GM23248 (cell line): Measurements from ENCODE around the gene MYZAP. TPM values are rescaled to one million over a fixed set of nuclear protein-coding genes. Genes with fewer than 3 reads are reported as not detected.
A peak's percentile ranks its signal among the peaks of the same experiment; 100 is the strongest.

Source experiments
- DNase-seq: peaks from one replicate; pipeline ENCODE4 v3.0.0-alpha.2; 2015
- H2AFZ ChIP-seq: fragments of 200-600 bp; sonication (generic); 2 replicates; pipeline ENCODE4 v1.6.1; 2016; ENCODE audit warnings: antibody characterized with exemption
- H3F3A ChIP-seq: fragments of 200-600 bp; sonication (generic); 2 replicates; pipeline ENCODE4 v1.6.1; 2016; ENCODE audit warnings: mild to moderate bottlenecking, antibody characterized with exemption, mixed run types; ENCODE audit not compliant: insufficient read depth
- H3K27ac ChIP-seq: fragments of 200-600 bp; sonication (generic); 2 replicates; pipeline ENCODE4 v1.5.1; 2016; ENCODE audit warnings: mild to moderate bottlenecking
- H3K27me3 ChIP-seq: fragments of 200-600 bp; sonication (generic); replicated peaks from 2 replicates; pipeline ENCODE4 v1.6.1; 2016; ENCODE audit warnings: mild to moderate bottlenecking; ENCODE audit not compliant: insufficient read depth
- H3K36me3 ChIP-seq: fragments of 200-600 bp; sonication (generic); 2 replicates; pipeline ENCODE4 v1.6.1; 2016; ENCODE audit warnings: low read depth, mild to moderate bottlenecking
- H3K4me1 ChIP-seq: fragments of 200-600 bp; sonication (generic); 2 replicates; pipeline ENCODE4 v1.6.1; 2016; ENCODE audit warnings: mild to moderate bottlenecking; ENCODE audit not compliant: insufficient read depth
- H3K4me2 ChIP-seq: fragments of 200-600 bp; sonication (generic); one replicate; pipeline ENCODE4 v1.6.1; 2016; ENCODE audit warnings: mild to moderate bottlenecking; ENCODE audit not compliant: unreplicated experiment
- H3K4me3 ChIP-seq: fragments of 200-600 bp; sonication (generic); 2 replicates; pipeline ENCODE4 v1.5.1; 2016; ENCODE audit warnings: mild to moderate bottlenecking
- H3K79me2 ChIP-seq: fragments of 200-600 bp; sonication (generic); 2 replicates; pipeline ENCODE4 v1.6.1; 2016; ENCODE audit warnings: mild to moderate bottlenecking; ENCODE audit not compliant: insufficient read depth
- H3K9ac ChIP-seq: fragments of 200-600 bp; sonication (generic); 2 replicates; pipeline ENCODE4 v1.6.1; 2016; ENCODE audit warnings: mild to moderate bottlenecking
- H3K9me2 ChIP-seq: fragments of 200-600 bp; sonication (generic); 2 replicates; pipeline ENCODE4 v1.6.1; 2016; ENCODE audit warnings: mixed run types, mild to moderate bottlenecking, moderate library complexity; ENCODE audit not compliant: insufficient read depth
- H3K9me3 ChIP-seq: fragments of 200-600 bp; sonication (generic); one replicate; pipeline ENCODE4 v1.6.1; 2017; ENCODE audit warnings: low read depth
- H4K20me1 ChIP-seq: fragments of 200-600 bp; sonication (generic); 2 replicates; pipeline ENCODE4 v1.6.0; 2016; ENCODE audit not compliant: insufficient read depth
- EZH2 ChIP-seq: fragments of 200-600 bp; sonication (generic); IDR thresholded peaks from 2 replicates; pipeline ENCODE4 v1.6.1; 2018; ENCODE audit warnings: antibody characterized with exemption, mild to moderate bottlenecking; ENCODE audit not compliant: insufficient read depth, poor library complexity, severe bottlenecking
- EZH2phosphoT487 ChIP-seq: fragments of 200-600 bp; sonication (generic); IDR thresholded peaks from 2 replicates; pipeline ENCODE4 v1.6.1; 2018; ENCODE audit warnings: antibody characterized with exemption, moderate library complexity, mild to moderate bottlenecking, low read depth; ENCODE audit not compliant: insufficient read depth
- WGBS, 2 experiments: methylation state at CpG; one replicate each; pipeline ENCODE4 v1.1.6; 2015 to 2017; ENCODE audit warnings: low lambda C conversion rate in 2 of 2, low coverage in 1 of 2; ENCODE audit errors: missing lambda C conversion rate in 2 of 2; 5-methylcytosine and 5-hydroxymethylcytosine counted together
- in situ Hi-C: fragments of 300-500 bp; cut with MboI; formaldehyde crosslinking; loops from 2 replicates; pipeline ENCODE4 v1.15.0; 2020
- polyA plus RNA-seq: library from polyadenylated mRNA; unstranded; fragments of >200 nt; fragmentation: Nextera tagmentation; extraction: Ambion mirVana; gene quantifications from 2 replicates; pipeline ENCODE4 v1.2.1, GENCODE V29; 2016
- total RNA-seq: library from RNA; depleted of rRNA; stranded (reverse); fragments of >200 nt; shearing (Covaris generic); gene quantifications from 2 replicates; pipeline ENCODE4 v1.2.3, GENCODE V29; 2014; rRNA removed

Gene MYZAP
- total RNA-seq (not detected in 2 replicates), polyA plus RNA-seq (0.11 and 0.13 TPM in 2 replicates)

- H3K4me3 ChIP-seq = peak within 1 kb of the TSS; percentile 65
- H3K36me3 ChIP-seq = no peaks in the 10 kb centered on the region
- H3K27me3 ChIP-seq = no peaks in the 10 kb centered on the region; the same call in 1 of the 2 replicates
- DNase-seq = peak; percentile 68
- H3K27ac ChIP-seq = no peak within 1 kb of the TSS
- no peaks in the 10 kb centered on the region for H3F3A ChIP-seq
- TF ChIP-seq EZH2phosphoT487 (no peak), EZH2 (no peak)
- no peaks in the 10 kb centered on the region for H3K9me3 ChIP-seq
- peak within 1 kb of the TSS; percentile 68 for H3K4me2 ChIP-seq
- in situ Hi-C loops = no loop called here
- WGBS, 2 experiments = 2 to 3% methylated on average over 24 to 44 of the region's 58 CpGs
- H4K20me1 ChIP-seq = no peaks in the 10 kb centered on the region
- peak within 1 kb of the TSS; percentile 65 for H2AFZ ChIP-seq
- no peaks in the 10 kb centered on the region for H3K79me2 ChIP-seq
- no peaks in the 10 kb centered on the region for H3K9me2 ChIP-seq
- no peaks in the 10 kb centered on the region for H3K4me1 ChIP-seq
- H3K9ac ChIP-seq = no peak within 1 kb of the TSS
Observed at GRCh38 chr15:57591822-57592367, at the start of gene MYZAP. Gene MYZAP (plus strand): TSS chr15:57591904. CDS start chr15:57592035, 131 bp downstream.

GRCh38 chr15:57542505-57542817, 49.2 kb upstream of the MYZAP start:
- no peaks in the 10 kb centered on the region for H3F3A ChIP-seq
- no peaks in the 10 kb centered on the region for H3K9me3 ChIP-seq
- no peaks in the 10 kb centered on the region for H3K9me2 ChIP-seq
- no peak overlapping the region for H3K4me3 ChIP-seq
- no peak overlapping the region for H2AFZ ChIP-seq
- H4K20me1 ChIP-seq = no peaks in the 10 kb centered on the region
- DNase-seq = no peak
- TF ChIP-seq EZH2 (no peak), EZH2phosphoT487 (no peak)
- no peak overlapping the region for H3K9ac ChIP-seq
- H3K27ac ChIP-seq = no peak overlapping the region
- in situ Hi-C loops = loop anchor here (25.0 kb wide), 1 partner anchor 1055 kb away; no protein-coding TSS in a partner anchor
- no peaks in the 10 kb centered on the region for H3K79me2 ChIP-seq
- no peaks in the 10 kb centered on the region for H3K36me3 ChIP-seq
- H3K4me1 ChIP-seq = peaks cover 5% of the 10 kb centered on the region
- no peaks in the 10 kb centered on the region; the same call in none of the 2 replicates for H3K27me3 ChIP-seq
- WGBS, 2 experiments = 16 to 18% methylated on average over 4 of the region's 4 CpGs
- no peak overlapping the region for H3K4me2 ChIP-seq

- 56 to 63% methylated on average over 11 of the region's 11 CpGs for WGBS, 2 experiments
- no peaks in the 10 kb centered on the region for H4K20me1 ChIP-seq
- TF ChIP-seq EZH2 (no peak), EZH2phosphoT487 (no peak)
- H3K9me2 ChIP-seq = no peaks in the 10 kb centered on the region
- no peaks in the 10 kb centered on the region; the same call in none of the 2 replicates for H3K27me3 ChIP-seq
- no peak for DNase-seq
- in situ Hi-C loops = loop anchor here (25.0 kb wide), 1 partner anchor 1058 kb away; no protein-coding TSS in a partner anchor
- H3K79me2 ChIP-seq = no peaks in the 10 kb centered on the region
- no peaks in the 10 kb centered on the region for H3F3A ChIP-seq
- H3K4me3 ChIP-seq = no peak overlapping the region
- H3K4me2 ChIP-seq = no peak overlapping the region
- H3K36me3 ChIP-seq = no peaks in the 10 kb centered on the region
- no peak overlapping the region for H3K27ac ChIP-seq
- no peaks in the 10 kb centered on the region for H3K9me3 ChIP-seq
- no peak overlapping the region for H3K9ac ChIP-seq
- H3K4me1 ChIP-seq = no peaks in the 10 kb centered on the region
- no peak overlapping the region for H2AFZ ChIP-seq
Observed at GRCh38 chr15:57544848-57545480, 46.7 kb upstream of the MYZAP start.

- 76 to 77% methylated on average over 8 of the region's 8 CpGs for WGBS, 2 experiments
- H3K36me3 ChIP-seq = no peaks in the 10 kb centered on the region
- in situ Hi-C loops = loop anchor here (25.0 kb wide), 1 partner anchor 1059 kb away; no protein-coding TSS in a partner anchor
Observed at GRCh38 chr15:57545995-57546394, 45.7 kb upstream of the MYZAP start.

More at GRCh38 chr15:57545995-57546394, 45.7 kb upstream of the MYZAP start:
- Histone ChIP-seq H2AFZ (no peak overlapping the region), H3K9me2 (no peaks in the 10 kb centered on the region), H3K27me3 (no peaks in the 10 kb centered on the region; the same call in none of the 2 replicates), H3K4me2 (no peak overlapping the region), H3K79me2 (no peaks in the 10 kb centered on the region), H3K27ac (no peak overlapping the region), H3K9ac (no peak overlapping the region), H4K20me1 (no peaks in the 10 kb centered on the region), H3K9me3 (no peaks in the 10 kb centered on the region), H3K4me1 (peaks cover 6% of the 10 kb centered on the region), H3F3A (no peaks in the 10 kb centered on the region), H3K4me3 (no peak overlapping the region)
- DNase-seq = no peak
- TF ChIP-seq EZH2phosphoT487 (no peak), EZH2 (no peak)
